A549 (cell line): ENCODE results near the gene SIK3. TPM values are rescaled to one million over a fixed set of nuclear protein-coding genes. Genes with fewer than 3 reads are reported as not detected.
"Not testable (repeated sequence)": the region's sequence is repeated elsewhere in the genome, so short reads cannot be mapped to it uniquely, and the experiment has no call there.

Experiments
- ATAC-seq, 2 experiments: fragments of 200-7000 bp in 1 of 2; fragments of >200 bp in 1 of 2; cut with Nextera tagmentation in 1 of 2; cut with Tn5 transposase in 1 of 2; 3 replicates each; pipeline versions ENCODE4 v1.8.0 to v1.9.1; 2018 to 2020; ENCODE audit warnings: mild to moderate bottlenecking in 1 of 2, moderate library complexity in 1 of 2
- CTCF ChIA-PET: fragments of 300-600 bp; sonication (Branson Sonifier 250); formaldehyde crosslinking; extraction: SDS; loops from one replicate; lab custom pipeline; 2021; ENCODE audit warnings: antibody characterized with exemption, inconsistent platforms; lab: Yijun Ruan, JAX
- POLR2A ChIA-PET: fragments of 350-600 bp; formaldehyde crosslinking; extraction: SDS; loops from one replicate; lab custom pipeline; 2021; ENCODE audit warnings: antibody characterized with exemption, inconsistent platforms; lab: Yijun Ruan, JAX
- DNase-seq, 2 experiments: peaks; one replicate each; pipeline versions ENCODE4 v3.0.0 to v3.0.0-alpha.2; 2011 to 2016; ENCODE audit warnings: low read depth in 1 of 2, low spot score in 1 of 2
- FAIRE-seq: peaks from 2 replicates; lab custom pipeline; 2011; peaks lifted over from hg19 to GRCh38; lab: Jason Lieb, UNC
- H3K27ac ChIP-seq, 2 experiments: fragments of >200 bp; sonication (Bioruptor Twin); formaldehyde crosslinking; 3 replicates each; pipeline ENCODE4 v1.5.1; 2016 to 2017
- H3K4me1 ChIP-seq: fragments of >200 bp; sonication (Bioruptor Twin); formaldehyde crosslinking; 3 replicates; pipeline ENCODE4 v1.6.1; 2016
- H3K4me2 ChIP-seq: fragments of >200 bp; sonication (Bioruptor Twin); formaldehyde crosslinking; 3 replicates; pipeline ENCODE4 v1.6.1; 2016
- H3K4me3 ChIP-seq: fragments of >200 bp; sonication (Bioruptor Twin); formaldehyde crosslinking; 3 replicates; pipeline ENCODE4 v1.5.1; 2016
- H3K9me3 ChIP-seq: fragments of >200 bp; sonication (Bioruptor Twin); formaldehyde crosslinking; 3 replicates; pipeline ENCODE4 v1.6.1; 2016
- ATOH8 ChIP-seq: fragments of 250-450 bp; sonication (Bioruptor Pico); IDR thresholded peaks from 2 replicates; pipeline ENCODE4 v1.5.0; 2020; ENCODE audit warnings: low read depth, mild to moderate bottlenecking, moderate library complexity
- CHD4 ChIP-seq: fragments of 200-600 bp; sonication (generic); IDR thresholded peaks from 2 replicates; pipeline ENCODE4 v1.6.1; 2016; ENCODE audit warnings: antibody characterized with exemption, mild to moderate bottlenecking, borderline replicate concordance
- FOSL2 ChIP-seq, 2 experiments: fragments of 450-650 bp in 1 of 2; fragments of >200 bp in 1 of 2; sonication (Bioruptor Twin) in 1 of 2; formaldehyde crosslinking; IDR thresholded peaks; 2 replicates each; pipeline versions ENCODE4 v1.5.0 to v1.6.1; 2016 to 2020; ENCODE audit warnings: mild to moderate bottlenecking in 1 of 2, moderate library complexity in 1 of 2
- HDAC2 ChIP-seq: fragments of 200-600 bp; sonication (generic); IDR thresholded peaks from 2 replicates; pipeline ENCODE4 v1.6.1; 2016
- HOXA7 ChIP-seq: fragments of 250-450 bp; sonication (Bioruptor Pico); IDR thresholded peaks from 2 replicates; pipeline ENCODE4 v1.5.0; 2020; ENCODE audit warnings: mild to moderate bottlenecking, moderate library complexity
- HOXB13 ChIP-seq: fragments of 250-450 bp; sonication (Bioruptor Pico); IDR thresholded peaks from 2 replicates; pipeline ENCODE4 v1.5.0; 2020; ENCODE audit warnings: low read depth, mild to moderate bottlenecking, moderate library complexity
- JUN ChIP-seq, 2 experiments: fragments of >200 bp; sonication (Bioruptor Twin); formaldehyde crosslinking; IDR thresholded peaks; 2 replicates in 1 of 2; 3 replicates in 1 of 2; pipeline ENCODE4 v1.6.1; 2016 to 2017
- KDM1A ChIP-seq: fragments of 200-600 bp; sonication (generic); IDR thresholded peaks from 2 replicates; pipeline ENCODE4 v1.6.1; 2016; ENCODE audit warnings: low read depth, mild to moderate bottlenecking
- KDM5A ChIP-seq: fragments of 200-600 bp; sonication (generic); IDR thresholded peaks from 2 replicates; pipeline ENCODE4 v1.6.1; 2016; ENCODE audit warnings: antibody characterized with exemption, mild to moderate bottlenecking
- MAFK ChIP-seq: fragments of 450-650 bp; IDR thresholded peaks from 2 replicates; pipeline ENCODE4 v1.6.1; 2014; ENCODE audit not compliant: partially characterized antibody
- NFE2L2 ChIP-seq: fragments of 150-350 bp; conservative IDR thresholded peaks from 2 replicates; pipeline ENCODE4 v1.6.1; 2014; ENCODE audit warnings: low read length
- PBX3 ChIP-seq: IDR thresholded peaks from 2 replicates; pipeline ENCODE4 v1.6.1; 2012
- PHF8 ChIP-seq: fragments of 200-600 bp; sonication (generic); IDR thresholded peaks from 2 replicates; pipeline ENCODE4 v1.6.1; 2016; ENCODE audit warnings: low read depth, mild to moderate bottlenecking, antibody characterized with exemption, moderate library complexity, borderline replicate concordance
- POLR2AphosphoS2 ChIP-seq: conservative IDR thresholded peaks from 2 replicates; pipeline ENCODE4 v1.6.1; 2012; ENCODE audit warnings: low read length, improper control_type of control experiment, inconsistent platforms
- RAD21 ChIP-seq, 2 experiments: fragments of >200 bp in 1 of 2; sonication (Bioruptor Twin) in 1 of 2; formaldehyde crosslinking in 1 of 2; IDR thresholded peaks in 1 of 2; conservative IDR thresholded peaks in 1 of 2; 2 replicates in 1 of 2; 3 replicates in 1 of 2; pipeline ENCODE4 v1.6.1; 2012 to 2018; ENCODE audit warnings: inconsistent platforms in 1 of 2
- RCOR1 ChIP-seq: fragments of 150-350 bp; IDR thresholded peaks from 2 replicates; pipeline ENCODE4 v1.6.1; 2014; ENCODE audit warnings: antibody characterized with exemption, low read length, low read depth
- RFX5 ChIP-seq: fragments of 450-650 bp; IDR thresholded peaks from 2 replicates; pipeline ENCODE4 v1.7.1; 2014; ENCODE audit warnings: antibody characterized with exemption, mild to moderate bottlenecking, moderate library complexity
- SMC3 ChIP-seq: fragments of >200 bp; sonication (Bioruptor Twin); formaldehyde crosslinking; IDR thresholded peaks from 3 replicates; pipeline ENCODE4 v1.6.1; 2018; ENCODE audit warnings: inconsistent platforms
- TFCP2L1 ChIP-seq: fragments of 250-450 bp; sonication (Bioruptor Pico); IDR thresholded peaks from 2 replicates; pipeline ENCODE4 v1.5.0; 2021; ENCODE audit warnings: mild to moderate bottlenecking
- ZC3H11A ChIP-seq: fragments of 450-650 bp; IDR thresholded peaks from 2 replicates; pipeline ENCODE4 v1.6.1; 2014; ENCODE audit warnings: antibody characterized with exemption, mild to moderate bottlenecking
- WGBS: methylation state at CpG from one replicate; pipeline ENCODE4 v1.1.6; 2017; ENCODE audit errors: missing lambda C conversion rate; 5-methylcytosine and 5-hydroxymethylcytosine counted together
- polyA plus RNA-seq, 4 experiments: library from polyadenylated mRNA; depleted of rRNA in 3 of 4; stranded (reverse); fragments of >200 nt; fragmentation: RNase III in 1 of 4; extraction: RNeasy Plus Mini Kit Qiagen cat#74134 plus additional on column Dnase treatment in 1 of 4; gene quantifications; 2 replicates in 3 of 4; 3 replicates in 1 of 4; pipeline ENCODE4 v1.2.3, GENCODE V29; 2011 to 2017
- TF ChIP-seq, protein P1 (sequence below): fragments of >200 bp; sonication (Bioruptor Twin); formaldehyde crosslinking; IDR thresholded peaks from 2 replicates; pipeline ENCODE4 v1.6.1; 2016
- TF ChIP-seq, protein P2 (sequence below): fragments of 150-350 bp; IDR thresholded peaks from 2 replicates; pipeline ENCODE4 v1.6.1; 2014; ENCODE audit warnings: low read depth, mild to moderate bottlenecking, low read length
- TF ChIP-seq, protein P3 (sequence below): fragments of 250-450 bp; sonication (Bioruptor Pico); IDR thresholded peaks from 2 replicates; pipeline ENCODE4 v1.5.0; 2021; ENCODE audit warnings: mild to moderate bottlenecking, moderate library complexity, borderline replicate concordance

The SIK3 gene
- polyA plus RNA-seq, 2 of the 4 experiments (the other 2 are of a cell fraction): 8.2 to 9.0 TPM

DNA sequence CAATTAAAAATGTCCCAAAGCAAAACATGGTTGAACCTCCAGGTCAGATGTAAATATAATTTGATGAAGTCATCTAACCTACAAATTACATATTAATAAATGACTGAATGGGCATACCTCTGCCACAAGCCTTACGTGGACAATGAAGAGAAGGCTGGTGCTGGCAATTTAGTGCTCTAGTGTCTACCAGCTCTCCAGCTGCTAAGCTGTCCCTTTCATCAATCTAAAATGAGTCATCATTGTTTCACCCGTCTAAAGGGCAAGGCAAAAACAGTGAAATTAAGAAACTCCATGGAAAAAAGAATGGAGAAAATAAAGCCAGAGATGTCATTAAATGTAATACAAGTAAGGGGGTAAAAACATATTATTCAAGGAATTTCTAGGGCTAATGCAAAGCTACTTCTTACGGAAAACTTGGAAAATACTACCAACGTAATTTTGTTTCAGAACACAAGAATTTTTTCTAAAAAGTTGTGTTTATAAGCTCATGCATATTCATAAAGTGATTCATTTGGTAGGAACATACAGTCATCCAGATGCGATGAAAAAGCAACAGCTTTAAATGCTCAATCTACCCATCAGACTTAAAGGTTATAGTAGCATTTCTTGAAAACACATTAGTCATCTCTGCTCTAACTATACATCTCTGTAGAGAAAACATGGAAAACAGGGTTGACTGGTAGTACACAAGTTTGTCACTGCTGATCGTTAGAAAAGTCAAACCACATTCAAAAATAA lies 71.5 kb downstream of the SIK3 start (continued):
- no peak for TF ChIP-seq POLR2AphosphoS2
- no peak for TF ChIP-seq PBX3
- TF ChIP-seq, all 56 proteins: peak for 2

GRCh38 chr11:117023707-117024106 lies 74.5 kb downstream of the SIK3 start:
- 97% methylated on average over 7 of the region's 7 CpGs for WGBS
- not testable (repeated sequence) for FAIRE-seq
- peaks cover 78% of the 10 kb centered on the region for H3K4me1 ChIP-seq

GRCh38 chr11:117023178-117023577 lies 75.0 kb downstream of the SIK3 start:
- peak overlapping the region; percentile 7; the same call in 1 of the 3 replicates for H3K4me2 ChIP-seq
- TF ChIP-seq RCOR1: no peak
- TF ChIP-seq MAFK: no peak
- TF ChIP-seq, protein P1, sequence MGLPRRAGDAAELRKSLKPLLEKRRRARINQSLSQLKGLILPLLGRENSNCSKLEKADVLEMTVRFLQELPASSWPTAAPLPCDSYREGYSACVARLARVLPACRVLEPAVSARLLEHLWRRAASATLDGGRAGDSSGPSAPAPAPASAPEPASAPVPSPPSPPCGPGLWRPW: no peak
- TF ChIP-seq PBX3: no peak
- no peak for TF ChIP-seq HOXA7 (CRISPR knock-in tag)
- TF ChIP-seq PHF8: no peak
- no peak for TF ChIP-seq KDM1A
- TF ChIP-seq ZC3H11A: no peak
- no peak for TF ChIP-seq SMC3
- TF ChIP-seq, all 56 proteins: peak for 0
- no peak overlapping the region for H3K4me3 ChIP-seq
- POLR2A ChIA-PET: no interaction called here
- DNase-seq (no peak), ATAC-seq (no peak), FAIRE-seq (no peak)
- peak overlapping the region in 1 of 2 experiments; percentile 49; a peak in 2 of 6 replicates for H3K27ac ChIP-seq
- CTCF ChIA-PET: interaction anchor here (0.7 kb wide), 2 partner anchors 20 to 202 kb away, joined by 3 read pairs; no protein-coding TSS in a partner anchor
- peaks cover 78% of the 10 kb centered on the region for H3K4me1 ChIP-seq
- no peaks in the 10 kb centered on the region for H3K9me3 ChIP-seq
- 70% methylated on average over 3 of the region's 3 CpGs for WGBS

More at GRCh38 chr11:117023707-117024106, 74.5 kb downstream of the SIK3 start:
- ATAC-seq, DNase-seq, POLR2A ChIA-PET, H3K4me3 ChIP-seq, H3K9me3 ChIP-seq, H3K4me2 ChIP-seq: not testable (repeated sequence)
- peak overlapping the region in 1 of 2 experiments; percentile 35; a peak in 1 of 6 replicates for H3K27ac ChIP-seq
- CTCF ChIA-PET: interaction anchor here (0.7 kb wide), 2 partner anchors 19 to 202 kb away, joined by 3 read pairs; no protein-coding TSS in a partner anchor

DNA sequence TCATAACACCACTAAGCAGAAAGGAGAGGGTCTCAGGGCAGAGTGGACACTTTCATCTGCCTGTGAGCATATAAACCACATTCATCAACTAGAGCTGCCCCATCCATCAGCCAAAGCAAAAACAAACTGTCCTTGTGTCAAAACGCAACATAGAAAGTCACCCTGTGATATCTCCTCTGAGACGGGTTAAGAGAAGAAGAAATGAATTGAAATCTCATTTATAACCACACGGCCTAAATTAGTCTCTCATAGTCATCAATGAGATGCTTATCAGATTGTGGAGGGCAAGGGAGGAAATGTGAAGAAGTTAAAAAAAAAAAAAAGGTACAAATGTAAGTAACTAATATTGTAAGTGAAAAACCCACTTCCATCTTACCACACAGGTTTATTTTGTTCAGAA lies 75.7 kb downstream of the SIK3 start:
- H3K4me1 ChIP-seq: peaks cover 77% of the 10 kb centered on the region
- peak overlapping the region in 1 of 2 experiments; percentile 49; a peak in 2 of 6 replicates for H3K27ac ChIP-seq
- H3K4me2 ChIP-seq: peak overlapping the region; percentile 69; the same call in 2 of the 3 replicates
- ChIA-PET POLR2A (no interaction called here), CTCF (no interaction called here)
- ATAC-seq (no peak), DNase-seq (no peak), FAIRE-seq (no peak)
- no peaks in the 10 kb centered on the region for H3K9me3 ChIP-seq
- WGBS: 74% methylated on average over 3 of the region's 3 CpGs
- H3K4me3 ChIP-seq: no peak overlapping the region
- TF ChIP-seq, protein P2, sequence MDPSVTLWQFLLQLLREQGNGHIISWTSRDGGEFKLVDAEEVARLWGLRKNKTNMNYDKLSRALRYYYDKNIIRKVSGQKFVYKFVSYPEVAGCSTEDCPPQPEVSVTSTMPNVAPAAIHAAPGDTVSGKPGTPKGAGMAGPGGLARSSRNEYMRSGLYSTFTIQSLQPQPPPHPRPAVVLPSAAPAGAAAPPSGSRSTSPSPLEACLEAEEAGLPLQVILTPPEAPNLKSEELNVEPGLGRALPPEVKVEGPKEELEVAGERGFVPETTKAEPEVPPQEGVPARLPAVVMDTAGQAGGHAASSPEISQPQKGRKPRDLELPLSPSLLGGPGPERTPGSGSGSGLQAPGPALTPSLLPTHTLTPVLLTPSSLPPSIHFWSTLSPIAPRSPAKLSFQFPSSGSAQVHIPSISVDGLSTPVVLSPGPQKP: no peak
- TF ChIP-seq NFE2L2: no peak
- no peak for TF ChIP-seq MAFK
- TF ChIP-seq JUN (IDR thresholded peaks at IDR 0.05): no peak
- TF ChIP-seq KDM5A: no peak
- TF ChIP-seq HOXB13 (CRISPR knock-in tag): no peak
- no peak for TF ChIP-seq TFCP2L1 (CRISPR knock-in tag)
- TF ChIP-seq RFX5: no peak
- no peak for TF ChIP-seq ATOH8 (CRISPR knock-in tag)
- TF ChIP-seq CHD4: no peak
- TF ChIP-seq, protein P3, sequence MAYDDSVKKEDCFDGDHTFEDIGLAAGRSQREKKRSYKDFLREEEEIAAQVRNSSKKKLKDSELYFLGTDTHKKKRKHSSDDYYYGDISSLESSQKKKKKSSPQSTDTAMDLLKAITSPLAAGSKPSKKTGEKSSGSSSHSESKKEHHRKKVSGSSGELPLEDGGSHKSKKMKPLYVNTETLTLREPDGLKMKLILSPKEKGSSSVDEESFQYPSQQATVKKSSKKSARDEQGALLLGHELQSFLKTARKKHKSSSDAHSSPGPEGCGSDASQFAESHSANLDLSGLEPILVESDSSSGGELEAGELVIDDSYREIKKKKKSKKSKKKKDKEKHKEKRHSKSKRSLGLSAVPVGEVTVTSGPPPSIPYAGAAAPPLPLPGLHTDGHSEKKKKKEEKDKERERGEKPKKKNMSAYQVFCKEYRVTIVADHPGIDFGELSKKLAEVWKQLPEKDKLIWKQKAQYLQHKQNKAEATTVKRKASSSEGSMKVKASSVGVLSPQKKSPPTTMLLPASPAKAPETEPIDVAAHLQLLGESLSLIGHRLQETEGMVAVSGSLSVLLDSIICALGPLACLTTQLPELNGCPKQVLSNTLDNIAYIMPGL (CRISPR knock-in tag): no peak
- no peak for TF ChIP-seq SMC3
- no peak for TF ChIP-seq FOSL2 (IDR thresholded peaks at IDR 0.05)
- TF ChIP-seq FOSL2 (CRISPR knock-in tag; IDR thresholded peaks at IDR 0.05): no peak
- no peak for TF ChIP-seq RAD21 (conservative IDR thresholded peaks at IDR 0.05 in 1 of 2, IDR thresholded peaks at IDR 0.05 in 1 of 2)
- TF ChIP-seq HDAC2: no peak
